HG02981 (cell line): ENCODE data around the gene OR2AT4.

Experiments used
- ATAC-seq: cut with Tn5 transposase; IDR thresholded peaks from one replicate; pipeline ENCODE4 v1.9.1; 2021; ENCODE audit warnings: mild to moderate bottlenecking, moderate library complexity; ENCODE audit not compliant: unreplicated experiment

Gene OR2AT4

DNA sequence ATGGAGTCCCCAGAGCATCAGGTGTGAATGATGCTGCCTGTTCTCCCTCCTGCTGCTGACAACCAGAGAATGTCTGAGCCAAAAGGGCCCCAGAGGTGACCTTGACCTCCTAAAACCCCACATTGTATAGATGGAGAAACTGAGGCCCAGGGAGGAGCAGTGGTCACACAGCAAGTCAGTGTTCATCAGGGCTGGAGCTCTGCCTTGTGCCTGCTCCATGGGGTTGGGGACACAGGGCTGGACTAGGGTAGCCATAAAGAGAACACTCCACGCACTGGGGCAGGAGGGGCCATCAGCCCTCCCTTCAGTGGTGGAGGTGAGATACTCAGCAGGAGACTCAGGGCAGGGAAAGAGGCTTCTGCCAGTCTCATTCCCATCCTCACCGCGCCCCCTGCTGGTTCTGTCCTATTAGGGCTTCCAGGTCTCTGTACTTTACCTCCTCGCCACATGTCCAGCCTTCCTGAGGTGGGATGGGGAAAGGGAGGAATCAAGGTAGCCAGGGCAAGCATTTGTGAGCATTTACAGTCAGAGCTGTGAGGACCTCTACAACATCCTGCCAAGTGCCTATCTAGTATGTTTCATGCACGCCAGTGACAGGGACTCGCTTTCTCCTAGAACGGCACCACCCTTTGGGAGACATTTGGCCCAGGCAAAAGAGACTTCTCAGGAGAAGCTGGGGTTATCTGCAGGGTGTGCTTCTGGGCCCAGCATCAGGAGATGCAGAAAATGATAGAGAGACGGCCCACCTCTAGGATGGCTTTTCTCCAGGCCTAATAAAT, 64.7 kb downstream of the OR2AT4 start:
- ATAC-seq, result no peak
